RPMI8226 (cell line): Measurements from ENCODE around the gene ZNF618.

Source experiments
- DNase-seq: peaks from one replicate; pipeline ENCODE4 v3.0.0-alpha.2; 2015

The ZNF618 gene, protein sequence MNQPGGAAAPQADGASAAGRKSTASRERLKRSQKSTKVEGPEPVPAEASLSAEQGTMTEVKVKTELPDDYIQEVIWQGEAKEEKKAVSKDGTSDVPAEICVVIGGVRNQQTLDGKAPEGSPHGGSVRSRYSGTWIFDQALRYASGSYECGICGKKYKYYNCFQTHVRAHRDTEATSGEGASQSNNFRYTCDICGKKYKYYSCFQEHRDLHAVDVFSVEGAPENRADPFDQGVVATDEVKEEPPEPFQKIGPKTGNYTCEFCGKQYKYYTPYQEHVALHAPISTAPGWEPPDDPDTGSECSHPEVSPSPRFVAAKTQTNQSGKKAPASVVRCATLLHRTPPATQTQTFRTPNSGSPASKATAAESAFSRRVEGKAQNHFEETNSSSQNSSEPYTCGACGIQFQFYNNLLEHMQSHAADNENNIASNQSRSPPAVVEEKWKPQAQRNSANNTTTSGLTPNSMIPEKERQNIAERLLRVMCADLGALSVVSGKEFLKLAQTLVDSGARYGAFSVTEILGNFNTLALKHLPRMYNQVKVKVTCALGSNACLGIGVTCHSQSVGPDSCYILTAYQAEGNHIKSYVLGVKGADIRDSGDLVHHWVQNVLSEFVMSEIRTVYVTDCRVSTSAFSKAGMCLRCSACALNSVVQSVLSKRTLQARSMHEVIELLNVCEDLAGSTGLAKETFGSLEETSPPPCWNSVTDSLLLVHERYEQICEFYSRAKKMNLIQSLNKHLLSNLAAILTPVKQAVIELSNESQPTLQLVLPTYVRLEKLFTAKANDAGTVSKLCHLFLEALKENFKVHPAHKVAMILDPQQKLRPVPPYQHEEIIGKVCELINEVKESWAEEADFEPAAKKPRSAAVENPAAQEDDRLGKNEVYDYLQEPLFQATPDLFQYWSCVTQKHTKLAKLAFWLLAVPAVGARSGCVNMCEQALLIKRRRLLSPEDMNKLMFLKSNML

DNA sequence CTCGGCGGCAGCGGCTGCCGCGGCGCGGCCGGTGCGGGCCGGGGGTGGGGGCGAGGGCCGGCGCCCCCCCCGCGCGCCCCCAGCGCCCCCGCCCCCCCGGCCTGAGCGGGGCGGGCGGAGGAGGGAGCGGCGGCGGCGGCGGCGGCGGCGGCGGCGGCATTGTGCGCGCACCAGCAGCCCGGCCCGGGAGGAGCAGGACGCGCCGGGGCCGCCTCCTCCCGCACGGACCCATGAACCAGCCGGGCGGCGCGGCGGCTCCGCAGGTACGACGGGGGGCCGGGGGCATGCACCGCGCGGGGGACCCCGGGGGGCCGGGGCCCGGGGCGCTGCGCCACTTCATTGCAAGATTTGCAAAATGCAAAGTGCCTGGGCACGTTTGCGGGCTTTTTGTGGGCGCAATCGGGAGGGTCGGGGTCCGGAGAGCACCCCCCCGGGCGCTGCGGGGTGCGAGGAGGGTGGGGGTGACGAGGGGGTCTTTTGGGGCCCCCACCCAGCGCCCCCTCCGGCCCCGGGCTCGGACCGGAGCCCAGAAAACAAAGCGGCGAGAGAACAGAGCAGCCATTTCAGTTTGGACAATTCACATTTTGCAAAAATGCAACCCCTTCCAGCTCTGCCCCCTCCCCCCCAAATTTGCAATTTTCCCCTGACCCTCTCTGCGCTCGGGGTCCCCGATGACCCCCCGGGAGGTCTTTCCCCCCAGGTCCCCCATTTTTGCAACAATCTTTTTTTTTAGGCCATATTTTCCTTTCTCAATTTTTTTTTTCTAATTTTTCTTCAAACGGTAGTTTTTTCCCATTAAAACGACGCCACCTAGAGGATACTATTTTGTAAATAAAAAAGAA, at the start of gene ZNF618:
TSS of gene ZNF618 (plus strand) at position 159 of the 842 bp plus-strand sequence. CDS start at position 231, 72 bp downstream.
- DNase-seq = peak; percentile 14

DNA sequence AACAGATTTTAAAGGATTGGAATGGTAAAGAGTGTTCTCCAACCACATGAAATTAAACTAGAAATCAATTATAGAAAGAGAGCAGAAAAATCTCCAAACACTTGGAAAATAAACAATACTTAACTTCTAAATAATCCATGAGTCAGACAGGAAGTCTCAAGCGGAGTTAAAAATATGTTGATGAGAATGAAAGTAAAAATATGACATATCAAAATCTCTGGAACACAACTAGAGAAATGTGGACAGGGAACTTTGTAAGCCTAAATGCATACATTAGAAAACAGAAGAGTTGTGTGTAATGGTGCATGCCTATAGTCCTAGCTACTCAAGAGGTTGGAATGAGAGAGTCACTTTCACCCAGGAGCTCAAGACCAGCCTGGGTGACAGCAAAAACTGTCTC, 47.9 kb upstream of the ZNF618 start:
- DNase-seq = no peak

DNA sequence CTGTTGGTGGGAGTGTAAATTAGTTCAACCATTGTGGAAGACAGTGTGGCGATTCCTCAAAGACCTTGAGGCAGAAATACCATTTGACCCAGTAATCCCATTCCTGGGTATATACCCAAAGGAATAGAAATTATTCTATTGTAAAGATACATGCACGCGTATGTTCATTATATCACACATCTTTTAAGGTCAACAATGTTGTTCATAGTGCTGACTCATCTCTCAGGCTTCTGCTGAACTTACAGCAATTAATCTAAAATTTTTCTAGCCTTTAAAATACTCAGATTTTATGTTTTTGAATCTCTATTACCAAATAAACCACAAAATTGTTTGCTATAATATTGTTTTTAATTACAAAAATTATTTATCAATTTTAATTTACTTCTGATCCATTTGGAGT, 38.8 kb upstream of the ZNF618 start:
- no peak for DNase-seq

DNA sequence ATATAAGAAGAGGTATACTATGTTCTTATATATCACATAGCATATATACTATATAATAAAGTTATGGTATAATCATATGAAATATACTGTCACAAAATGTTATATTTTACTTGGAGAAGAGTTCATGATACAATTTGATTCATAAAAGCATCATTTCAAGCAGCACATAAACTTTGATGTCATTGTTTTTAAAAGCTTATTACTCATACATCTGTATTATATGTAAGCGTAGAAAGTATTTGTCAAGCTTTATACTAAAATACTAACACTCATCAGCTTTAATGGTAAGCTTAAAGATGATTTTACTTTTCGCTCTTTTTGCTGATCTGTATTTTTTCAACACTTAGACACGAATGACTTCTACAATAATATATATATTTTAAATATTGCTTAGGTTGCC, 34.0 kb upstream of the ZNF618 start:
- no peak for DNase-seq

DNA sequence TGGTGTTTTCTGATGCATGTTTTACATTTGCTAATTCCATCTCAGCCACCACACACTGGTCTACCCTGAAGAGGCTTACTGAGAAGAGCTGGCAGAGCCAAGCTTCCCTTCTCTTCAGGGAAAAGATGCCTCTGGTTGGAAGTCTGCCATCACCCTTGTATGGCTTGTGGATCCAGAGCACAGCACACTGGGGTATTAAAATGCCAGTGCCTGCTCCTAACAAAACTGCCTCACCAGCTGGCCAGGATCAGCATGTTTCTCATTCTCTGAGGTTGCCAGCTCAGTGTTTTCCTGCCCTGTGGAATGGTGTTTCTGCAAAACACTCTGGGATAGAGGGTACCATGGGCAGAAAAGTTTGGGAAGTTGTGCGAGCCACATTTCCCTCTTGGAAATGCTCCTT, 31.6 kb upstream of the ZNF618 start:
- DNase-seq = no peak

DNA sequence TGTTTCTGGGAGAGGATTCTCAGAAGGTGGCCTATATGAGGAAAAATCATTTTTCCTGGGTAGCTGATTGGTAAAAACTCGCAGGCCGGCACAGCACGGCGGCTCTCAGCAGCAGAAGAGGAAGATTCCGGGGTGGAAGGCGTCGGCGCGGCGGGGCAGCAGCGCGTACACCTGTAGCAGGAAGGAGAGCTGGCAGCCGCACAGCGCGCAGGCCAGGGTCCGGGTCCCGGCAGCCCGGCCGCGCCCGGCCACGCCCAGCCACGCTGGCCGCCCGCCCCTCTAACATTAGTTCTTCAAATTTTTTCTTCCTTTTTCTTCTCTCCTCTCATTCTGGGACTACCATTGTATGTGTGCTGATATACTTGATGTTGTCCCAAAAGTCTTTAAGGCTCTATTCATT, 24.8 kb upstream of the ZNF618 start:
- no peak for DNase-seq

DNA sequence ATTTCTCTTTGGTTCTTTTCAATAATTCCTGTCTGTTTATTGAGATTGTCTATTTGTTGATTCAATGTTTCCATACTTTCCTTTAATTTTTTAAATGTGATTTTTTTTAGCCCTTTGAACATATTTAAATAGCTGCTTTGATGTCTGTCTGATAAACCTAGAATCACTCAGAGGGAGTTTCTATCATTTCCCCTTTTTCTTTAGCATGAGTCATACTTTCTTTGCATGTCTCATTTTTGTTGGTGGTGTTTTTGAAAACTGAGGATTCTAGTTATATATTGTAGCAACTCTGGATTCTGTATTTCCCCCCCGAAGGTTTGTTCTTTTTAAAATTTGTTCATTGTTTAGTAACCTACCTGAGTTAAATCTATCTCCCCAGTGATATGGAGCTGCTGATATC, 24.2 kb upstream of the ZNF618 start:
- no peak for DNase-seq

DNA sequence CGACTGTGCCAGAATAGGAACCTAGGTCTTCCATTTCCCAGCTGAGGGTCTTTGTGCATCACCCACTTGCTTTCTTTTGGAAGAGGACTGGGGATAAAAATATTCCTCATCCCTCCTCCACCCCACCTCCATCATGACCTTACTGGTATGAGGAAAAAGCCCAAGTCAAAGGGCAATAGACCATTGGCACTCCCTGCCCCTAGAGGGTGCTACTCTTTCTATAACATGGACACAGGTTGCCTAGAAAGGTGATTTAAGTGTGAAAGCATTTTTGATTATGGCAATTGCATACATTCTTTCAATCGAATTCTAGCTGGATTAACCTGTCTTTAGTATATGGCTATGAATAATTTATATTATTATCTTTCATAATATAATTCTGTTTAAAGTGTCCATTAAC, 22.8 kb upstream of the ZNF618 start:
- DNase-seq = no peak

DNA sequence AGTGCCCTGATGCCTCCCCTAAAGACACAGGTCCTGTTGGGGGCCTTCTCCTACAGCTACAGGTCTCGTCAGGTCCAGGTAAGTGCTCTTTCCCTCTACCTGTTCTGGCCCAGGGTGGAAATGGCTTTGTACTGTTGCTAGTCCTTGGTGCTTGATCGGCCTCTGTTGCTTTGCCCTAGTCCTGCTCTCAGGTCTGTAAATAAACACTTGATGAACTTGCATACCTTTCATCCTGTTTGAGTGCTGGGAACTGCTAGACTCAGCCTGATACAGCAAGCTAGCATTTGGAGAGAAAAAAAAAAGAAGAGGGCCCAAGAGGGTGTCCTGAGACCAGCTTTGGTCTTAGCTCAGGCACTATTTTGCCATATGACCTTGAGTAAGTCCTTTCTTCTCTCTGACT, 21.8 kb upstream of the ZNF618 start:
- no peak for DNase-seq

DNA sequence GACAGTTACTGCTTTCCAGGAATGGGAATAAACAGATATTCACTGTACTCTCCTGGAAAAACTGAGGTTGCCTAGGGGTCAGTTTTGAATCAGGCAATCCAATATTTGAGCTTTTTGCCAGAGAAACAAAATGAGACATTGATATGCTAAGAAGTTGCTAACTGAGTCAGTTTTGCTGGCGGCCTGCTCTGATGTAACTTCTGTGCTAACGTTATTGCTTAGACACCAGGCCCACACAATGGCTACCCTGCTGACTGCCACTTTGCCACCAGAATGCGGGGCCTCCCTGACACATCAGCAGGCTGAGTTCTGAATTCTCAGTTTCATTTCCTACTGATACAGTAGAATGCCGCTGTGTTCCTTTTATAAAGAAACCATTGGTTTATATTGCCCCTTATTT, 18.2 kb upstream of the ZNF618 start:
- DNase-seq = no peak

DNA sequence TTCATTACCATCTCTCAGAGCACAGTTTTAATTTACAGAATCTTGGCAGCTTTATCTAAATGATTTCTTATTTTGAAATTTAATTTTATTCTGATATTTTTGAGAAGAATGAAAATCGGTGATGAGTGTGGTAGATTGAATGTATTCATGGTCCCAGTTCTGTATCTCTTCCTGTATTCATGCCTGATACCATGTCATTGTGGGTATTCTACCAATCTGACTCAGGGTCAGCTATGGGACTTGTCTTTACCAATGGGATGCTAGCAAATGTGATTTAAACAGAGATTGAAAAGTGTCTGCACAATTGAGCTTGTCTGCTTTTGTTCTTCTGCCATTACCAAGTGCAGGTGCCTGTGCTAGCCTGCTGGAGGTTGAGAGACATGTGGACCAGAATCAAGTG, 17.8 kb upstream of the ZNF618 start:
- DNase-seq = no peak

DNA sequence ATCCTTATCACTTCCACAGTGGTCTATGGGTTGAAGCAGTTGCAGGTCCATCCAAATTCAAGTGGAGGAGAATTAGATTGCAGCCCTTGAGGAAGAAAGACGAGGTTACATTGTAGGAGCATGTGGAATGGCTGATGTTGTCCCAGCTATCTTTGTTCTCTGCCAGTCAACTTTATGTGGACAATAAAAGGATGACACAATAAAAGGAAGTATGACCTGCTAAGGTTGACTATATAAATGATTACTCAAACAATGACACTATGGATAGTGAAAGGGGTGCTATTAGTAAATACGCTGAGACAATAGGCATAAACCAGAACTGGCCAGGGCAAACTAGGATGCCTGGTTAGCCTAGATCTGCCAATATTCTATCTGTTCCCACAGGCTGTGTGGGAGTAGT, 12.8 kb upstream of the ZNF618 start:
- DNase-seq = no peak

DNA sequence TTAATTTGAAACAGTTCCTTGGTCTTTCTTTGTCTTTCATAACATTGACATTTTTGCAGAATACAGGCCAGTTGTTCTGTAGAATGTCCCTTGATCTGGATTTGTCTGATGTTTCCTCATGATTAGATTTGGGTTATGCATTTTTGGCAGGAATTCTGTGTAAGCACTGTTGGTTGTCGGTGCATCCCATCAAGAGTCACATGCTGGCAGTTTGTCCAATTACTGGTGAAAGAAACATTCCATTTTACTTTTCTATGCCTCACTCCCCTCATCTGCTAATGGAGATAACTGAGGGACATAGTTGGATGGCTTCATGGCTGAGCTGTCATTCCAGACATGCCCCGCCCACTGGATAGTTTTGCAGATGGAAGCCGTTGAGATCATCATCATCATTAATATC, 7.6 kb upstream of the ZNF618 start:
- no peak for DNase-seq

DNA sequence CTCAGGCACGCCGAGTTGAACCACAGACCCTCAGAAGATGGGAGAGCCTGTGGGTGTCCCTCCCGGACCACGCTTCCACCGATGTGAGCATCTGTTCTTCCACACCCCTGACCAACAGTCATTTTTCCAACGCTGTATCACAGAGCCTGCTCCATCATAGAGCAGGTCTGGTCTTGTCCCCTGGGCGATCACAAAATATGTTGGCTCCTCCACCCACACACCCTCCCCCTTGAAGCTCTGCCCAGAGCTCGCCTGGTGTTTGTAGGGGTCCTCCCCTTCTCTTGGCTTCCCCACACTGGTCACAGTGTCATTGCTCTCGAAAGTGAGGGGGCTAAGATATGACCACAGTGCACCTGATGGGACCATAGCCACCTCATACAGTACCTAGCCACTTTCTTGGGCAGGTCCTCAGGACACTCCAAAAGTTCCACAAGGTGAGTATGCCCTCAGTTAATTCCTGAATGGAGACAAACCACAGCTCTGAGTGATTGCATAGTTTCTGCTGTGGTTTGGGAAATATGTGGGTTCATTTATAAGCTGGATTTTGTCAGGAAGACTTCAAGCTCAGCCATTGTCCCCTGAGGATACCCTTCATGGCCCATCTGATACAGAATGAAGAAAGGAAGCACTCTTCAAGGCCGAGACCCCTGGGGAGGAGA, 3.5 kb upstream of the ZNF618 start:
- no peak for DNase-seq

DNA sequence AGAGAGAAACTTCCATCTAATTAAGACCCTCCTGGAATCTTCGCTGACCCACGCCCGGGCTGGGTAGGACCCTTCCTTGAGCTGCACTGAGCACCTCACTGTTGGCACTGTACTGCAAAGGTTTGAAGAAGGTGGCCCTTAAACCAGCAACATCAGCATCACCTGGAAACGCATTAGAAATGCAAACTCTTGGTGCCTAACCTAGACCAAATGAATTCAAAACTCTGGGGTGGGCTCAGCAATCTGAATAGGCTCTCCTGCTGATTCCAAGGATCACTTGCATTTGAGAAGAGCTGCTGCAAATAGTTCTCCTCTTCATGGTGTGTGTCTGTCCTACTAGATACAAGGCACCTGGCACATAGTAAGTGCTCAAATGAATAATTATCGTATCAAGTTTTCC, 2.7 kb upstream of the ZNF618 start:
- no peak for DNase-seq

DNA sequence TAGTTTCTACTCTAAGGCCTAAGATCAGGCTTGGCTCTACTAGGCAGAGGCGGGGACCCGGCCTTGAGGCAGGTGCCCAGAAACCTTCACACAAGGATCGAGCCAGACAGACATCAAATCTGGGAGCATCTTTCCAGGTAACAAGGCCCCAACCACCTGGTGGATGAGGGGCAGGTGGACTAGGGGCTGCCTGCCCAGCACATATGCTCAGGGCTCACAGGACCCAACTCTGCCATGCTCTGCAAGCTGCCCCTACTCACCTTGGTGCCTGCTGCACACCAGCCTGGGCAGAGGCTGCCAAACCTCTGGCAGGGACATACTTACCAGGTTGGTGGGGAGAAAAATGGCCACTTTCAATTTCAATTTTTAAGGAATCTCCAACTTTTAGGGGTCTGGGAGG, 2.2 kb upstream of the ZNF618 start:
- DNase-seq = no peak

DNA sequence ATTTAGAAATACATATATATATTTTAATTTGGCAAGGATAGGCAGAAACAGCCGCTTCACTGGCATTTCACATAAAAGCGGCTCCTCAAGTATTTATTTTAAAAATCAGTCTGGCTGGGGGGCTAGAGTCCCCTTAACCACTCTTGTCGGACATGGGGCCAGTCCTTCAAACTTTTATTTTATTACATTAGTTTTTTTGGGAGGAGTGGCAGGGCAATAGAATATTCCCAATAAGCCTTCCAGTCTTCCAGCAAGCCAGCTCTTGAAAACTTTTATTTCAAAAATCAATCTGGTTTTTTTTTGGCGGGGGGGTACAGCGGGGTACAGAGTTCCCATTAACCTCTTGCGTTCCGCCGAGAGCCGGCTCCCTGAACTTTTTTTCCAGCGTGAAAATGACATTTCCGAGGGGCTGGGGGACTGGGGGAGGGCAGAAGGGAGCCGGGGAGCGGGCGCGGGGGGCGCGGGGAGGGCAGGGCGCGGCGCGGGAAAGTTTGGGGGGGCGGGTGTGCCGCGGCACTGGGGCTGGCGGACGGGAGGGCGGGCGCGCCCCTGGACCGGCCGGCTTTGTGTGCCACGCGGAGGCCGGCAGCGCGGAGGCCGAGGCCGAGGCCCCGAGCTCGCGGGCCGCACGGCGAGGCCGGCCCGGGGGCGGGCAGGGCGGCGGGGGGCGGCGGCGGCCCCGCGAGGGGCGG, 504 bp upstream of the ZNF618 start:
- no peak for DNase-seq

DNA sequence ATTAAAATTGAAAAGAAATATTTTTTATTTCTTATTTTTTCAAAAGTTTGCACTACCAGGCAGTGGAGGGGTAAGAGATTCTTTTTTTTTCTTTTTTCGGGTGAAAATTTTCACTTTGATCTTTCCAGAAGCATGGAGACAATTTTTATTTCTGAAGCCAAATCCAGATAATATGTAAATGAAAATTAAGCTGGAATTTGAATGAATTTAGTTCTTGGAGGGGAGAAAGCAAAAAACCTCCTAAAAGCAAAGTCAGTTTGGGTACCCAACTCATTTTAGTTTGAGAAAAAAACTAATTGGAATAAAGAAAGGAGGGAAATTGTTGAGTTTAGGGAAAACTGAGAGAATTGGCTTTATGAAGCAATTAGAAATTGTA, 872 bp downstream of the ZNF618 start:
- DNase-seq = no peak

DNA sequence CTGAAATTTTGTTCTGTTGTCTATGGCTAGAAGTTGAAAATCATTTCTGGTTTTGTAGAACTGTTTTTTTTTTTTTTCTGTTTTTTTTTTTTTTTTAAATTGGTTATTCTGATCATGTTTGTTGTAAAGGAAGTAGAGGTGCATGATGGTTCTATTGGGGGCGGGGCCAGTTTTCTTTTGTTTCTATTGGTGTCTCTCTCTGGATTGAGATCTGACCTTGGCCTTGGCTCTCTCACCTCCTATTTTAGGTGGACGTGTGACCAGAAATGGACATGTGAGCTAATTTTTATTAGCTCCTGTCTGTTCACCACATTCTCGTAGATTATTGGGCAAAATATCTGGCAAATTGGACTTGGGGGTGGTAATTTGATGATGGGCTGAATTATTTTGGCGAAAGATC, 3.2 kb downstream of the ZNF618 start:
- DNase-seq = no peak

DNA sequence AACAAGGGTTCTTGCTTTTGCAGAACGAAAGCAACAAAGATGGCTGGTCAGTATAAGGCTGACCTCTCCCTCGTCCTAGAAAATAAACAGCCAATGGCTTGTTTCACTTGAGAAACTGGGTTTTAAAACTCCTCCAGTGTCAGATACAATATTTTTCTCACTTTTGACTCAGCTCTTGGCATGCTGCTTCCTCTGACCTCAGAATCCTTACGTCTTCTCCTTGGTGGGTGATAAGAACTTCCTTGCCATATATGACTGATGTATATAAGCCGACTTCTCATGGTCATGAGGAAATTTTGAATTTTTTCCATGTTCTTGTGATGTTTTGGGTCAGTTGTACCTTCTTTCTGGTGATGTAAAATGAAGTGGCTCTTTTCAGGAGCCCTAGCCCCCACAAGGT, 3.8 kb downstream of the ZNF618 start:
- DNase-seq = no peak

DNA sequence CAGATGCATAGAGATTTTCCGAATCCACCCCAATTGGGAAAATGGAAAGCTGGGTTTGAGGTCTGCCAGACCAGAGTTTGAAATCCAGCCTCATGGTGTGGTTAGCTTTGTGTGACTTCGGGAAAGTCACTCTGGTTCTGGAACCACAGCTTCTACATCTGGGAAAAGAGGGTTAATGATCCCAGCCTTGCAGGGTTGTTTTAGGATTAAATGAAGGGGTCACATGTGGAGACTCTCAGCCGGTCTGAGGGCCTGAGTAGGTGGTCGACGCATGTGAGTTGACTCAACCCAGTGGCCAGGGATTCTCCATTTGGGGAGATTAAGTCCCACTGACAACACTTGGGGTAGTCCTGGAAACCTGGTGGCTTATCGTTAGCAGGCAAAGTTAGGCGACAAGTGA, 6.1 kb downstream of the ZNF618 start:
- no peak for DNase-seq

DNA sequence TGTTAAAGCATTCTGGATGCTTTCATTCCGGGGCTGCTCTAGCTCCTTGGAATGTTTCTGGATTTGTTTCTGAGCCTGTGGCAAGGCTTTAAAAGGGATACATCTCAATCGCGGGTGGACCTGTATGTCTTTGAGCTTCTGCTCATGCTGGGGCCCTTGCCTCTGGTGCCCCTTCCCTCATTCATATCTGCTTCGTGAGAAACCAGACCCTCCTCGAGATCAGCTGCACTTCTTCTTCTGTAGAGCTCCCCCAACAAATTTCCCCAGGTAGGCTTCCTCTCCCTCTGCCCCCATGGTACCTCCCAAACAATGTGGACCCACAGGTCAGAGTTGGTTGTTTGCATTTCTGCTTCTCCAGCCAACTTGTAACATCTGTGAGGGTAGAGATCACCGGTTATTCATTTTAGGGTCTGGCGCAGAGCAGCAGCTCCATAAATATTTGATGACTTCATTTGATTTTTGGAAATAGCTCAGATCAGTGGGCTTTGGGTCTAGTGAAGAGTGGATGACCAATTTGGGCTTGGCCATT, 6.6 kb downstream of the ZNF618 start:
- no peak for DNase-seq
